ENCODE results near the gene USP37. TPM values are rescaled to one million over a fixed set of nuclear protein-coding genes. Genes with fewer than 3 reads are reported as not detected.
A peak's percentile ranks its signal among the peaks of the same experiment; 100 is the strongest.

Gene USP37
- total and polyA plus RNA-seq, 2 of the 13 experiments (the other 11 are each of a cell fraction or from before 2014, with no cell fraction given) = 6.5 to 30.6 TPM

GRCh38 chr2:218568190-218569037, at the start of gene USP37, which contains the start of gene CNOT9 (continued):
- TF ChIP-seq GABPA (IDR thresholded peaks at IDR 0.05; ENCODE audit: low read depth, low read length) = peak; percentile 69
- TF ChIP-seq GABPA (CRISPR knock-in tag; IDR thresholded peaks at IDR 0.05; ENCODE audit: low read depth) = peak; percentile 92
- TF ChIP-seq DNMT1 (CRISPR knock-in tag; IDR thresholded peaks at IDR 0.05) = no peak; the same call in 1 of the 2 replicates
- peak; percentile 99 for TF ChIP-seq ZNF232 (CRISPR knock-in tag; IDR thresholded peaks at IDR 0.05; ENCODE audit: borderline replicate concordance)
- TF ChIP-seq CHCHD3 (CRISPR knock-in tag; IDR thresholded peaks at IDR 0.05) = no peak; the same call in 1 of the 2 replicates
- TF ChIP-seq ZNF274 (CRISPR knock-in tag; IDR thresholded peaks at IDR 0.05) = peak; percentile 92
- peak; percentile 81; the same call in 1 of the 2 replicates for TF ChIP-seq ZBTB37 (CRISPR knock-in tag; IDR thresholded peaks at IDR 0.05)
- TF ChIP-seq ZNF280B (CRISPR knock-in tag; IDR thresholded peaks at IDR 0.05; ENCODE audit: borderline replicate concordance) = peak; percentile 75
- peak; percentile 99 for TF ChIP-seq ZIK1 (CRISPR knock-in tag; IDR thresholded peaks at IDR 0.05; ENCODE audit: borderline replicate concordance, low read depth)
- TF ChIP-seq, protein P1, sequence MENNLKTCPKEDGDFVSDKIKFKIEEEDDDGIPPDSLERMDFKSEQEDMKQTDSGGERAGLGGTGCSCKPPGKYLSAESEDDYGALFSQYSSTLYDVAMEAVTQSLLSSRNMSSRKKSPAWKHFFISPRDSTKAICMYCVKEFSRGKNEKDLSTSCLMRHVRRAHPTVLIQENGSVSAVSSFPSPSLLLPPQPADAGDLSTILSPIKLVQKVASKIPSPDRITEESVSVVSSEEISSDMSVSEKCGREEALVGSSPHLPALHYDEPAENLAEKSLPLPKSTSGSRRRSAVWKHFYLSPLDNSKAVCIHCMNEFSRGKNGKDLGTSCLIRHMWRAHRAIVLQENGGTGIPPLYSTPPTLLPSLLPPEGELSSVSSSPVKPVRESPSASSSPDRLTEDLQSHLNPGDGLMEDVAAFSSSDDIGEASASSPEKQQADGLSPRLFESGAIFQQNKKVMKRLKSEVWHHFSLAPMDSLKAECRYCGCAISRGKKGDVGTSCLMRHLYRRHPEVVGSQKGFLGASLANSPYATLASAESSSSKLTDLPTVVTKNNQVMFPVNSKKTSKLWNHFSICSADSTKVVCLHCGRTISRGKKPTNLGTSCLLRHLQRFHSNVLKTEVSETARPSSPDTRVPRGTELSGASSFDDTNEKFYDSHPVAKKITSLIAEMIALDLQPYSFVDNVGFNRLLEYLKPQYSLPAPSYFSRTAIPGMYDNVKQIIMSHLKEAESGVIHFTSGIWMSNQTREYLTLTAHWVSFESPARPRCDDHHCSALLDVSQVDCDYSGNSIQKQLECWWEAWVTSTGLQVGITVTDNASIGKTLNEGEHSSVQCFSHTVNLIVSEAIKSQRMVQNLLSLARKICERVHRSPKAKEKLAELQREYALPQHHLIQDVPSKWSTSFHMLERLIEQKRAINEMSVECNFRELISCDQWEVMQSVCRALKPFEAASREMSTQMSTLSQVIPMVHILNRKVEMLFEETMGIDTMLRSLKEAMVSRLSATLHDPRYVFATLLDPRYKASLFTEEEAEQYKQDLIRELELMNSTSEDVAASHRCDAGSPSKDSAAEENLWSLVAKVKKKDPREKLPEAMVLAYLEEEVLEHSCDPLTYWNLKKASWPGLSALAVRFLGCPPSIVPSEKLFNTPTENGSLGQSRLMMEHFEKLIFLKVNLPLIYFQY (CRISPR knock-in tag; IDR thresholded peaks at IDR 0.05; ENCODE audit: borderline replicate concordance) = peak; percentile 74; the same call in 1 of the 2 replicates
- no peak; the same call in 1 of the 2 replicates for TF ChIP-seq CHD4 (IDR thresholded peaks at IDR 0.05; ENCODE audit: borderline replicate concordance, low read length)
- peak; percentile 100 for TF ChIP-seq ZFP36L1 (CRISPR knock-in tag; IDR thresholded peaks at IDR 0.05)
- peak; percentile 38; the same call in 1 of the 2 replicates for TF ChIP-seq LCORL (IDR thresholded peaks at IDR 0.05)
- peak; percentile 88 for TF ChIP-seq LCORL (CRISPR knock-in tag; IDR thresholded peaks at IDR 0.05)
- TF ChIP-seq, protein P2, sequence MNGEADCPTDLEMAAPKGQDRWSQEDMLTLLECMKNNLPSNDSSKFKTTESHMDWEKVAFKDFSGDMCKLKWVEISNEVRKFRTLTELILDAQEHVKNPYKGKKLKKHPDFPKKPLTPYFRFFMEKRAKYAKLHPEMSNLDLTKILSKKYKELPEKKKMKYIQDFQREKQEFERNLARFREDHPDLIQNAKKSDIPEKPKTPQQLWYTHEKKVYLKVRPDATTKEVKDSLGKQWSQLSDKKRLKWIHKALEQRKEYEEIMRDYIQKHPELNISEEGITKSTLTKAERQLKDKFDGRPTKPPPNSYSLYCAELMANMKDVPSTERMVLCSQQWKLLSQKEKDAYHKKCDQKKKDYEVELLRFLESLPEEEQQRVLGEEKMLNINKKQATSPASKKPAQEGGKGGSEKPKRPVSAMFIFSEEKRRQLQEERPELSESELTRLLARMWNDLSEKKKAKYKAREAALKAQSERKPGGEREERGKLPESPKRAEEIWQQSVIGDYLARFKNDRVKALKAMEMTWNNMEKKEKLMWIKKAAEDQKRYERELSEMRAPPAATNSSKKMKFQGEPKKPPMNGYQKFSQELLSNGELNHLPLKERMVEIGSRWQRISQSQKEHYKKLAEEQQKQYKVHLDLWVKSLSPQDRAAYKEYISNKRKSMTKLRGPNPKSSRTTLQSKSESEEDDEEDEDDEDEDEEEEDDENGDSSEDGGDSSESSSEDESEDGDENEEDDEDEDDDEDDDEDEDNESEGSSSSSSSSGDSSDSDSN (CRISPR knock-in tag; IDR thresholded peaks at IDR 0.05) = peak; percentile 18; the same call in 1 of the 2 replicates
- peak; percentile 90; the same call in 1 of the 2 replicates for TF ChIP-seq ZSCAN12 (CRISPR knock-in tag; IDR thresholded peaks at IDR 0.05)
- peak; percentile 89 for TF ChIP-seq ZFP90 (CRISPR knock-in tag; IDR thresholded peaks at IDR 0.05; ENCODE audit: borderline replicate concordance)
- peak; percentile 53 for TF ChIP-seq CBX5 (CRISPR knock-in tag; IDR thresholded peaks at IDR 0.05; ENCODE audit: borderline replicate concordance)
- TF ChIP-seq ARHGAP35 (CRISPR knock-in tag; IDR thresholded peaks at IDR 0.05; ENCODE audit: borderline replicate concordance) = no peak; the same call in 1 of the 2 replicates

Data from HepG2 (cell line).